Kidney capillary endothelial cell (primary cell): ENCODE data around the gene HIPK2.

ENCODE experiments used
- DNase-seq: peaks from one replicate; pipeline ENCODE4 v3.0.0-alpha.2; 2018; ENCODE audit warnings: low spot score

Gene HIPK2

DNA sequence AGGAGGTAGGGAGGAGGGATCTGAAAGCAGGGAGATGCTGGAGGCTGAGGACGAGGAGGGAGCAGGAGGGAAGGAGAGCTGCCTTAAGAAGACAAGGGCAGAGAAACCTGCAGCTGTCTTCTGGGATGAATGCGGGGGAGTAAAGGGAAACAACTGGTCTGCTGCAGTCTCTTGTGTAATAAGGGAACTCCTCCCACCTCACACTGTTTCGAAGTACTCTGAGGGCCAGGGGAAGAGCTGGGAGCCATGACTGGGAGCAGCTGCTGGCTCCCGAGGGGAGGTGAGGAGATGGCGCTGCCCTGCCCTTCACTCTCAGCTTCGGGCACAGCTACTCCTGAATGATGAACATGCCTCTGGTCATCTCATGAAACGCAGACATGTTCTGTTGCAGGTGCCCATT lies 189.2 kb downstream of the HIPK2 start:
- no peak for DNase-seq

DNA sequence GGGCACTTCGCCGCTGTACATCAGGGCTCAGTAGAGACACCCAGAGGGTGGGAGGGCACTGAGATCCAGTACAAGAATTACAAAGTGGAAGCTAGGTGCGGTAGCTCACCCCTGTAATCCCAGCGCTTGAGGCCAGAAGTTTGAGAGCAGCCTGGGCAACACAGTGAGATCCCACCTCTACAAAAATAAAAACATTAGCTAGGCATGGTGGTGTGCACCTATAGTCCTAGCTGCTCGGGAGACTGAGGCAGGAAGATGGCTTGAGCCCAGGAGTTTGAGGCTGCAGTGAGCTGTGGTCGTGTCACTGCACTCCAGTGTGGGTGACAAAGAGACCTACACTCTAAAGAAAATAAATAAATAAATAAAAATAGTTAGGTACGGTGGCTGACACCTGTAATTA lies 190.3 kb downstream of the HIPK2 start:
- no peak for DNase-seq

DNA sequence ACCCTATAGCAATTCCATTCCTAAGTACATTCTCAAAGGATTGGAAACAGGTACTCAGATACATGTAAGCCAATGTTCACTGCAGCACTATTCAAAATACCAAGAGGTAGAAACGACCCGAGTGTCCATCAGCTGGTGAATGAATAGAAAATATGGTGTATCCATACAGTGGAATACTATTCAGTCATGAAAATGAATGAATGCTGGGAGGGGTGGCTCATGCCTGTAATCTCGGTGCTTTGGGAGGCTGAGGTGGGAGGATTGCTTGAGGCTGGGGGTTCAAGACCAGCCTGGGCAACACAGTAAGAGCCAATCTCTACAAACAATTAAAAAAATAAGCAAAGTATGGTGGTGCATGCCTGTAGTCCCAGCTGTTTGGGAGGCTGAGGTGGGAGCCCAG lies 191.5 kb downstream of the HIPK2 start:
- no peak for DNase-seq

DNA sequence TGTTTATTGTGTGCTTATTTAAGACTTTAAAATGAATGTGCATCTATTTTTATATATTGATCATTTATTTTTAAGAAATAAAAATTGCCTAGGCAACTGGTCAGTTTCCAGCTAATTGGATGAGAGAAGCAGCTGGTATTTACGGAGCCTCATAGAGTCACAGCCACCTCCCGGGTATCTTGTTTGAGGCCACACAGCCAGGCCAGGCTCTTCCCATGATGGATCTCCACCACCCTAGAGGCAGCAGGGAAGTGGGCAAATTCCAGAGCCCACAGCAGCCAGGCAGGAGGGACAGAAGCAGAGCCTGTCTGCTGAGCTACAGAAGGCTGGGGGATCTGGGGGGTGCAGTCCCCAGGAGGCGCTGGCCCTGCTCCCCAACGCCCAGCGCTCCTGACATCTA lies 192.8 kb downstream of the HIPK2 start:
- no peak for DNase-seq

DNA sequence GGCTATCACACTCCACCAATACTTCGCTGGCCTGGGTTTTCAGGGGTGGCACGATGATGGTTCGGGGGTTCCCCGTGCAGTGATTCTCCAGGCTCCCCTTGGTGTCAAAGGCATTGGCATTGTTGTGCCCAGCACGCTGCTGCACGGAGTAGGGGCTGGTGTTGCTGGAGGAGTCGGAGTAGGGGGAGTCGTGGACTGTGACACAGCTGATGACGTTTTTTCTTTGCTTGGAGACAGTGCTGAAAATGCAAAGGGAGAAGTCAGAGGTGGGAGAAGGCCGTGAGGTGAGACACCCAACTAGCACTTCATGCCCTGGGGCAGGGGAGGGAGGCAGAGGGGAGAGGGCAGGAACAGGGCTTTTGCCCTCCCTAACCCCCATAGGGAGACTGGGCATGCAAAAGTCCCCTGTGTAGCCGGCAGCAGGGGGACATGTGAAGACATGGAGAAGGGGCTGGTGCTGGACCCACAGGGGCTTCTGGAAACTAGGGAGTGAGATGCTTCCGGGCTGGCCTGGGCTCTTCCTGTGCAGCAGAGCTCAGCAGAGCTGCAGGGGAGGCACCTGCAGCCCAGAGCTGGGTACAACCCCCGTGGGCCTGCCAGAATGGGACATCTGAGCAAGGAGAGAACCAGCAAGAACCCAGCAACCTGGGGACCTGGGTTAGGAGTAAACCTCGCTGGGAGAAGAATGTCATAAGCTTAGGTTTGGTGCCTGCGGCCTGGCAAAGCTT lies 193.8 kb downstream of the HIPK2 start:
- DNase-seq, result no peak

DNA sequence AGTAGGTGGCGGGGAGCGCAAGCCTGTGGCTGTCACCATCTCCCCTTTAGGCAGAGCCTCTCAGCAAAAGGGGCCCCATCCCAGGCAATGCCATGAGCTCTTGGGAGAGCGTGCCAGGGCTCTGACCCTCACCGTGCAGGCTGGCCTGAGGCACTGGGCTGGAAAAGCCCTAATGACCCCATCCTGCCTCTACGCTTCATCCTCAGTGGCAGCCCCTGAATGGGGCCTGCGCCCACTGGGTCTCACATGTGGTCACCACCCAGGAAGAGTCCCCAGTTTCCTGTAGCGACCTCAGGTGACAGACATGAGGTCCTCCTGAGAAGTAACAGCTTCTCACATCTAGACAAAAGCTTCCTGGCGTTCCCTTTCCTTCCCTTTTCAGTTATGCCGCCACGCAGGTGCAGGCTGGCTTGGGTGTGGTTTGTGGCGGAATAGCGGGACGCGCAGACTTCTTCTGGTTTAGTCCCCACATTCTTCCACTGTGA lies 195.1 kb downstream of the HIPK2 start:
- DNase-seq, result no peak

DNA sequence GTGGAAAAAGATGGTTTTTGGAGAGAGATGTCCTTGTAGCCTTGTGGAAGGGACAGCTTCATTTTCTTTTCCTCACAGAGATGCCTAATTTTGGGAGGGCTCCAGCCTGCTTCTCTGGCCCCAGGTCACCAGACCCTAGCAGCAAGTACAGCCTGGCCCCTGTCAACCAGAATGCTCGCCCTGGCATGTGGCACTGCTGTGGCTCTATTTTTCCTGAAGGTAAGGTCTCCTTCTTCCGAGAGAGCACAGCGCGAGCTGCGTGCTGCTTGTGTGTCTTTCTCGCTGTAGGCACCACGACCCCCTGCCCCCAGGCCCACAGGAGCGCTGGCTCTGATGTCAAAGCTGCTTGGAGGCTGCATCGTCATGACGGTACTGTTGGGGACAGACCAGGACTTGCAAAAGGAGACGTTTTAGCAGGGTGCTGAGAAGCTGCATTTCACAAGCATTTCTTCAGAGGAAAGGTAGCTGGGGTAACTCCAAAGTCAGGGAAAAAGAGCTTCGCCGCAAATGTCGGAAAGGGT lies 195.6 kb downstream of the HIPK2 start:
- no peak for DNase-seq

DNA sequence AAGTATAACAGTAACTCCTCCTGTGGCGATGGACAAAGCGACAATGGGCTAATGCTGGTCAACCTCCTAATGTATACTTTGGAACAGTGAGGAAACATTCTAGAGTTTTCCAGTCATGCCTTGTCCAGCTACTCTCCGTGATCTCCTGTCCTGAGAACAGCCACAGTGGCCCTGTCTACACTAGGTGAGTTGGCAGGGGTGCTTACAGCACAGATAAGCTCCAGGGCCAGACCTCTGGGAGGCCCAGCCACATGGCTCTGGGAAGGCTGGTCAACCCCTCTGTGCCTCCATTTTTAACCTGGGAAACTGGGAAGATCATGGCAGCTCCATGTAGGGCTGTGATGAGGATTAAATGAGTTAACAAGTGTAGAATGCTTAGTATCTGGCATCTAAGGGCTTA lies 197.4 kb downstream of the HIPK2 start:
- no peak for DNase-seq

DNA sequence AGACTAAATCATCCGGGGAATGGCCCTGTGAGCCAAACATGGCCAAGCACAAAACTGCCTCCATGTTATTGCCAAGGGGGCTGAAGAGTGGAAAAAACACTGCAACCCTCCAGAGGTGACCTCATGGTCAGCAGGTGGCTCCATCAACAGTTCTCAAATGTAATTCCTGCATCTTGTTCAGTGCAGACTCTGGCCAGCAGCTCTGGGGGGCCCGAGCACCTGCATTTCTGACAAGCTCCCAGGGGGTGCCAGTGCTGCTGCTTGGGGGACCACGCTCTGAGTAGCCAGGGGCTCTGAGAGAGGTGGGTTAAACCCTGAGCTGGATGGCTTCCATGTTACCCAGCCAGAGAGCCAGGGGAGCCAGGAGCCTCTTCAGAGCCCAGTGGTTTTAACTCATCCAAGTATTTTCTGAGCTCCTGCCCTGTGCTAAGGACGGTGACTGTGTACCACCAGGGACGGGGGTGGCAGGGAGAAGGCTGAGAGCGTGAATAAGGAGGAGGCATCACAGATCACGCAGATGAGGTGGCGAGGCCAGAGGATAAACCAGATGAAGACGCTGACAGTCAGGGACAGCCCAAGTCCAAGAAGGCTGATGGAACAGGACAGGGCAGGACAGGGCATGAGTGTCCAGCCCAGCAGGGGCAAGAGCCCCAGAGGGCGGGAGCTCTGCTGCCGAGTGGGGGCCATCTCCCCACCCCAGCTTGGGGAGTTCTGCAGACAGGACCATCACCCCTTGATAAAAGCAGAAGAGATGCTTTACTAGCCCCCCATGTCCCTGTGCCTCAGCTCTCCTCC lies 201.4 kb downstream of the HIPK2 start:
- no peak for DNase-seq

DNA sequence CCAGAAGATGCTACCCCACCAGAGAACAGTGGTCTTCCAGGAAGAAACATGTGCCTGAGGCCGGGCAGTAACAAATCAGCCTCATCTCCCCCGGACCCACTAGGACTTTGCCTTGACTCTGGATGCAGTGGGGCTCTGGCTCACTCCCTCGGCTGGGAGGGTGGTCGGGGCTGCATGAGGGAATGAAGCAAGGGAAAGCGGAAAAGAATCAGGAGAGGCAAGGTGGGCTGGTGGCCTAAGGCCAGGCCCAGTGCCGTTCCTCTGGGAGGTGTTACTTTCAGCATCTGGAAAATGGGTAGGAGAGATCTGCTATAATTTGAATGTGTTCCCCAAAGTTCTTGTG lies 202.5 kb downstream of the HIPK2 start:
- DNase-seq, result no peak

DNA sequence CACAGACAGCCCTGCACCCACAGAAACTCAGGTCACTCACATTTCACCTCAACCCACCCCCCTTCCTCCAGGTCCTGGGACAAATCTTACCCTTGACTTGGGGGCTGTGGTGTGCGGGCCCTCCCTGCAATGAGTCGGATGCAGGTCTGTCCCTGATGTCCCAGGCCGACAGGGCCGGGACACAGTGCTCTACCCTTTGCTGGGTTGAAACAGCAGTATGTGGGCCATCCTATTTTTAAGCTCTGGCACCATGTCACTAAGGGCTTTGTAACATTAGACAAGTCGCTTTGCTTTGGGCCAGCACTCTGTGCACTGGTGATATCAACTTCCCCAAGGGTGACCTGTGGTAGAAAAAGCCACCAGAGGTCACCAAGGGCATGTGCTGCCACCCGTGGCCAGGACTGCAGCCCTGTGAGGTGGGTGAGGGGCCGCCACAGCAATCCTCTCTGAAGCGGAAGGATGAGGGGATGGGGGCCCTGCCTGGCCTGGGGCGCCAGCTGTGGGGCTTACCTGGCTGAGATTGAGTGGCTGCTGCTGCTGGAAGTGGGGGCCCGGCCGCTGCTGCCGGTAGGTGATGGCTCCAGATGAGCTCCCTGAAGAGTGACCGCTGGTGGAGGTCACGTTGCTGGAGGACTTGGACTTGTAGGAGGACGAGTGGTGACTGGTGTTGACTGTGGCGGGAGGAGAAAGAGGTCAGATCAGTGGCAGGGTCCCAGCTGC lies 203.0 kb downstream of the HIPK2 start:
- DNase-seq, result no peak

DNA sequence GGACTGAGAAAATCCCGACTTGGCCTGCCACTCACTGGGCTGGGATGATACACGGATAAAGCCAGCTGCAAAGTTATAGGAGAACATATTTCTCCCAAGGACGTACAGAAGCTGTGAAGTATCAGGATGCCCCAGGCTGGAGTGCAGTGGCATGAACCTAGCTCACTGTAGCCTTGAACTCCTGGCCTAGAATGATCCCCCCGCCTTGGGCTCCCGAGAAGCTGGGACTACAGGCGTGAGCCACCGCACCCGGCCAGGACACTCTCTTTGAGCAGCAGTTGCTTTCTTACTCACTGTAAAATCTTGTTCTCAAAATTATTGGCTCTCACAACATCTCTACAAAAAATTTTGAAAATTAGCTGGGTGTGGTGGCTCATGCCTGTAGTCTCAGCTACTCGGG lies 203.9 kb downstream of the HIPK2 start:
- DNase-seq, result no peak

DNA sequence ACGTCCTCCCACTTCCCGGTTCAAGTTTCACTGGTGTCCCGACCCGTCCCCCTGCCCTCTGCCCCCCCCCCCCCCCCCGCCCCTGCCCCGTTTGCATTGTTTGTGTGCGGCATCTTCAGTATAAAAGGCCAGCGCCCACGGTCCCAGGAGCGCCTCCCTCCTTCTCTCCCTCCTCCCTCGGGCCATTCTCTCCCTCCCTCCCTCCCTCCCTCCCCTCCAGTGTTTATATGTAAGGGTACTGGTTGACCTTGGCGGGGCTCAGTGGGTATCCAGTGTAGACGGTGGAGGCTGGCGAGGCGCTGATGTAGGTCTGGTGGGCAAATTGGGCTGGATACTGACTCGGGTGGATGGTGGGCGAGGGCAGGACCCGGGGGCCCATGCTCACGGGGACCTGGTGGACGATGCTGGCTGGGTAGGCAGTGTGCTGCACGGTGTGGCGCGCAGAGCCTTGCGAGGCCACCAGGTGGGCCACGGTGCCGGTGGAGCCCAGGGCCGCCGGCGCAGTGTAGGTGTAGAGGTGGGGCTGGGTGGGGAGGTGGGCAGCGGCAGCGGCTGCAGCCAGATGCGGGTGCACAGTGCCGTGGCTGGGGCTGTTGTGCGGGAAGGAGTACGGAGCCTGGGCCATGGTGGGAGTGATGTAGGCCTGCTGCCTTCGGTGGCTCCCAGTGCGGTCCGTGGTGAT lies 205.0 kb downstream of the HIPK2 start:
- DNase-seq, result no peak

DNA sequence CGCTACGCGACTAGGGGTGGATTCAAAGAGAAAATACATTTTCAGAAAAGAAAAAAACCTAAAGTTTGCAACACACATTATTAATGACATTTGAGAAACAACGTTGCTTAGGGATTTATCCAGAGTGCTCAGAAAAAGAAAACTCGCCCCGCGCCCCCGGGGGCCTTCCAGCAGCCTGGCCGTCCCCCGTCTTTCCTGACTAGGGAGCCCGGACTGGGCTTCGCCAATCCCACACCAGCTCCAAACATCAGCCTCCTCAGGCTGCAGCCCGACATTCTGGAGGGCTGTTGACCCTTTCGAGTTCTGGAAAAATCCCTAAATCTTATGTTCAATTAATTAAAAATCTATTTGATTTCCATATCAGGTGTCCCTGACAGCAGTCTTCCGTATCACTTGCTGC lies 205.7 kb downstream of the HIPK2 start:
- DNase-seq, result no peak

DNA sequence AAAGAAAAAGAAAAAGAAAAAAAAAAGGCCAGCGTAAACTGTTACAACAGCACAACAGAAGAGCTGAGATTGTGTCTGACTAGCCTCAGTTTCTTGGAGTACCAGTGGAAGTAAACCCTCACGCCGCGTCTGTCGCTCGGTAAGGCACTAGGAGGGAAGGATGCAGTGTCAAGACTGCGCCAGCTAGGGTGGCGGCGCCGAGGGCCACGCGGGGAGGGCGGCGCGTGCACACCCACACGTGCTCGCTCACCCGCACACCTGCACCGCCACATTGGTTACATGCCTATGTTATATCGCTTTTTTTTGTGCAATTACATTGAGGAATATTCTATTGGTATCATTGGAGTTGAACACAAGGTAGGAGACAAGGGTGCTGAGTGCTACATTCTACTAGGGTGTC lies 206.1 kb downstream of the HIPK2 start:
- no peak for DNase-seq

DNA sequence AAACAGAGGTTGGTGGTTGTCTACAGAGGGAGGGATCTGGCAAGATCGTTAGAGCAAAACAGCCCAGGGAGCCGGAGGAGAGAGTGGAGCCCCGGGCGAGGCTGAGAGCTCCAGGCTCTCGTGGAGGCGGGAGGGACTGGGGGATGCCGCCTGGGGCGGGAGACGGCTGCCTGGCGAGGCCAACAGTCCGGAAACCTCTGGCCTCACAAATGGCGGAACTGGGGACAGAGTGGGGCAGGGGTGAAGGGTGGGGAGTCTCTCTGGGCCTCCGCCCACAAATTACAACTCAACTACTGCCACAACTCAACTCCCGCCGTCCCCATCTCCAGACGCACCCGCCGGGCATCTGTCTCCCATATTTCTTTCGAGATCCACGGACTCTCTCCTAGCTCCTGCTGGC lies 206.6 kb downstream of the HIPK2 start:
- DNase-seq, result no peak

DNA sequence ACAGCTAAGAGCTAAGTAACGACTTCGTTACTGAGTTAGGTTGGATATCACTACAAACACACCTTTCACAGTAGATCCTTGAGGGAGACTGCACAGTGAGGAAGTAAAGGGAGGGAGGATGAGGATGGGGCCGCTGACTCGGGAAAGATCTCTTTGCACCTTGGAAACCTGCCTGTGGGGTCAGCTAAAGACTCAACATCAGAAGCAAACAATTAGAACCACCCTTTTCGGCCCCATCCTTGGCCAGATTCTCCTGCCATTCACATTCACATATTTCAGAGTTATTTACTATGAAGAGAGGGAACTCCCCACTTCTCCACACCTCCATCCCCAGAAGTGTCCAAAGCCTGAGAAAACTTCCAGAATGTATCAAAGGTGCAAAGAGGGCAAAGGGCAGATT lies 207.2 kb downstream of the HIPK2 start:
- no peak for DNase-seq

DNA sequence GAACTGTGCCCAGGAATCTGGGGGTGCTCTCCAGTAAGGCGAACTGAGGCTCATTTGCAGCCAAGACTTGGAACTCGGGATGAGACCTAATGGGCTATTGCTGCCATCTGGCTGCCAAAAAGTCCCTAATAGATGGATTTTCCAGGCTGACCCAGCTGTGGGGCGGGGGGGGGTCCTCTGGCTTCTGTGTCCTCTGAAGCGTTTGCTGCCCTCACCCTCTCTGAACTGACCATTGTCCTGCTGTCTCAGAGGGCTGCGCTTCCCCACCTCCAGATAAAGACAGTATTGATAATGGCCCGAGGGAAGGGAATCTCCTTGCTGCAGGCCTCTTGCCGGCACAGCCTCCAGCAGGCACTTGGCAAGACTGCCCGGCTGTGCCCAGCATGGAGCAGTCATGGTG lies 207.7 kb downstream of the HIPK2 start:
- no peak for DNase-seq

DNA sequence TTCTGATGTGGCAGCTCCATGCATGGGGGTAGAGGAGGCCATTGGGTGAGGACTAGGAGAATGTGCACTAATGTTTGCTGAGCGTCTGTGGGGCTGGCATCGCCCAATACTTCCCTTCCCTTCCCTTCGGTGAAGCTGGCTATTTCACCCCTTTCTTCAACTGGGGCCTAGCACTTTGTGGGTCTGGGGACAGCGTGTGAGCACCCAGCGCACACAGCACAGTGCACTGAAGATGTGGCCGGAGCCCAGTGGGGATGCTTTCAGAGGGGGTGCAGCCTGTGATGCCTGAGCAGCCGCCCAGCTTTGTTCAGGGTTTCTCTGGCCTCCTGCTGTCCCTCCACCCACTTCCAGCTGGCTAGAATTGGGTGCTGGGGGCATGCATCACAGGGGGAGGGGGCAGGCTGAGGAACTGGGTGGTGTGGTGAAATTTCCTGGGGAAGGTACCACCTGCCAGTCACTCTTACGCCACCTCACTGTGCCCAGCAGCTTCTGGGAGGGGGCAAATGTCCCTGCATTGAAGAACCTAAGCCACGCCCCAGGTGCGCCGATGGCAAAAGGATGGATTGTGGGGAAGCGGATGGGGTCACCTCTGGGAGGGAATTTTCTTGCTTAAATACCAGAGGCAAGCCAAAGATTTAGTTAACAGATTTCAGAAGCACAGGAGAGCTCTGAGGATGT lies 208.8 kb downstream of the HIPK2 start:
- no peak for DNase-seq

DNA sequence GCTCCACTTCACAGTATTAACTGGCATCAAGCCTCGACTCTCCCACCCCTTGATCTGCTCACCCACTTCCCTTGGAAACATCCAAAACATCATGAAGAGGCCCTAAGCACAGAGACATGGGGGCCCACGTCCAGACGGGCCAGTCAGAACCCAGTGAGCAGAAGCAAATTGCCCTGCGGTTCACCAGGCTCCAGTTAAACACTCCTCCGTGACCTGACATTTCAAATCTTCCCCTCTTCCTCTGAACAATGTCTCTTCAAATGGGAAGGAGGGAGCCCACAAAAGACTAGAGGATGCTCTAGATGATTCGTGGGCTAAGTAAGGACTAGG lies 209.5 kb downstream of the HIPK2 start:
- DNase-seq, result no peak

DNA sequence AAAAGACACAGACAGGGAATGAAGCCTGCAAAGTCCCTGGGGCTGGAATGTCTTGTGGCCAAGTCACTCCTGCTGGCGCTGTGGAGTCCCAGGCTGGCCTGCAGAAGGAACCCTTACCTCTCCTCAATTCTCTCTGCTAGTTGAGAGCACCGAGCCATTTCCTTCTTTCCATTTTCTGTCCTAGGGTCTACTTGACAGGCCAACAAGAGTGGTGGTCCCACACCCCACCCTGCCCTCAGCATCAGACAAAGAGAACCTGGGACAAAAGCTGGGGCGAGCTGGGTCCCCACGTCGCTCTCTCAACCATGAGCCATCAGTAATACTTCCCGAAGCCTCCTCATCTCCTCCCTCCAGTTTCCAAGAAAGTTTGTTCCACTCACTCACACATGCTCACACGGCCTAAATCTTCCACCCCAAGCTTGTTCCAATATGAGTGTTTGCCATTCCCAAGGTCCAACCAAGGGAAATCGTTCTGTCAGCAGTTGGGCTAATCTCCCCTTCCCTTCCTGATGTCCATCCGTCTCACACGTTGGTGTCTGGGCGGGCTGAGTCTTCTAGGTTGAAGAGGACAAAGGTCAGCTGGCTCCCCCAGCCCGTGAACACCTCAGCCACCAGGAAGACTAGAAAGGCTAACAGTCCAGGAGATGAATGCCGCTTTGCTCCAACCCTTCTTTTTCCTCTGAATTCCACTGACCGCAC lies 210.0 kb downstream of the HIPK2 start:
- DNase-seq, result no peak
